Upper lobe of left lung (tissue), 4 donors: ENCODE results near the gene GBP2.

Source experiments
- POLR2A ChIP-seq, 4 donors: fragments of 450-650 bp; IDR thresholded peaks; one replicate each; pipeline ENCODE4 v1.5.1; 2016 to 2017; ENCODE audit warnings: antibody characterized with exemption in 4 of 4, mild to moderate bottlenecking in 2 of 4
- POLR2AphosphoS5 ChIP-seq, 2 donors: sonication (generic); formaldehyde crosslinking; IDR thresholded peaks; one replicate each; pipeline ENCODE4 v1.5.1; 2017; ENCODE audit warnings: antibody characterized with exemption in 2 of 2
- TF ChIP-seq, protein P1 (sequence below), 6 experiments: fragments of 450-650 bp in 4 of 6; fragments of 200-600 bp in 2 of 6; sonication (generic) in 2 of 6; IDR thresholded peaks; one replicate each; pipeline ENCODE4 v1.5.1; 2016 to 2019; ENCODE audit warnings: antibody characterized with exemption in 6 of 6

- TF ChIP-seq, protein P1, sequence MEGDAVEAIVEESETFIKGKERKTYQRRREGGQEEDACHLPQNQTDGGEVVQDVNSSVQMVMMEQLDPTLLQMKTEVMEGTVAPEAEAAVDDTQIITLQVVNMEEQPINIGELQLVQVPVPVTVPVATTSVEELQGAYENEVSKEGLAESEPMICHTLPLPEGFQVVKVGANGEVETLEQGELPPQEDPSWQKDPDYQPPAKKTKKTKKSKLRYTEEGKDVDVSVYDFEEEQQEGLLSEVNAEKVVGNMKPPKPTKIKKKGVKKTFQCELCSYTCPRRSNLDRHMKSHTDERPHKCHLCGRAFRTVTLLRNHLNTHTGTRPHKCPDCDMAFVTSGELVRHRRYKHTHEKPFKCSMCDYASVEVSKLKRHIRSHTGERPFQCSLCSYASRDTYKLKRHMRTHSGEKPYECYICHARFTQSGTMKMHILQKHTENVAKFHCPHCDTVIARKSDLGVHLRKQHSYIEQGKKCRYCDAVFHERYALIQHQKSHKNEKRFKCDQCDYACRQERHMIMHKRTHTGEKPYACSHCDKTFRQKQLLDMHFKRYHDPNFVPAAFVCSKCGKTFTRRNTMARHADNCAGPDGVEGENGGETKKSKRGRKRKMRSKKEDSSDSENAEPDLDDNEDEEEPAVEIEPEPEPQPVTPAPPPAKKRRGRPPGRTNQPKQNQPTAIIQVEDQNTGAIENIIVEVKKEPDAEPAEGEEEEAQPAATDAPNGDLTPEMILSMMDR (IDR thresholded peaks at IDR 0.05), result no peak
- TF ChIP-seq POLR2AphosphoS5 (IDR thresholded peaks at IDR 0.05) (no peak), POLR2A (IDR thresholded peaks at IDR 0.05) (no peak)
Measured at GRCh38 chr1:89151047-89151446, 25.1 kb upstream of the GBP2 start.
